Lower lobe of right lung (tissue), 2 donors: Measurements from ENCODE around the gene CDH15. TPM values are rescaled to one million over a fixed set of nuclear protein-coding genes. Genes with fewer than 3 reads are reported as not detected.
"Not testable (repeated sequence)": the region's sequence is repeated elsewhere in the genome, so short reads cannot be mapped to it uniquely, and the experiment has no call there.

Source experiments
- ATAC-seq, 2 donors: fragments of 200-7000 bp; cut with Tn5 transposase; one replicate each; pipeline ENCODE4 v1.9.1; 2020 to 2022; ENCODE audit warnings: mild to moderate bottlenecking in 2 of 2, moderate library complexity in 2 of 2
- DNase-seq: peaks from one replicate; pipeline ENCODE4 v3.0.0-alpha.2; 2020
- H3K27ac ChIP-seq: fragments of 200-600 bp; one replicate; pipeline ENCODE4 v1.8.0; 2022
- H3K27me3 ChIP-seq: fragments of 200-600 bp; one replicate; pipeline ENCODE4 v1.8.0; 2022; ENCODE audit warnings: low read depth
- H3K36me3 ChIP-seq: fragments of 200-600 bp; one replicate; pipeline ENCODE4 v1.8.0; 2022; ENCODE audit warnings: mild to moderate bottlenecking
- H3K4me1 ChIP-seq: fragments of 200-600 bp; one replicate; pipeline ENCODE4 v1.8.0; 2022
- H3K4me3 ChIP-seq: fragments of 200-600 bp; one replicate; pipeline ENCODE4 v1.8.0; 2022; ENCODE audit warnings: mild to moderate bottlenecking
- H3K9me3 ChIP-seq: fragments of 200-600 bp; one replicate; pipeline ENCODE4 v1.8.0; 2022
- CTCF ChIP-seq: fragments of 200-600 bp; IDR thresholded peaks from one replicate; pipeline ENCODE4 v1.8.0; 2022; ENCODE audit warnings: antibody characterized with exemption, mild to moderate bottlenecking
- intact Hi-C: fragments of 100-400 bp; cut with DNase I; formaldehyde crosslinking; loops from one replicate; pipeline ENCODE4 v1.11.0; 2022
- total RNA-seq: library from RNA; stranded (reverse); fragmentation: NEBNext Ultra II Directional; extraction: Animal tissue kit (Norgen Biotek cat#: 25700); gene quantifications from one replicate; pipeline ENCODE4 v1.2.1, GENCODE V29; 2021
- donor health status: DM: no; HTN: yes; CAD: no; lungs with severe emphysema.

Gene CDH15
- total RNA-seq, 1 donor from 2014 or later, result 0.50 TPM

DNA sequence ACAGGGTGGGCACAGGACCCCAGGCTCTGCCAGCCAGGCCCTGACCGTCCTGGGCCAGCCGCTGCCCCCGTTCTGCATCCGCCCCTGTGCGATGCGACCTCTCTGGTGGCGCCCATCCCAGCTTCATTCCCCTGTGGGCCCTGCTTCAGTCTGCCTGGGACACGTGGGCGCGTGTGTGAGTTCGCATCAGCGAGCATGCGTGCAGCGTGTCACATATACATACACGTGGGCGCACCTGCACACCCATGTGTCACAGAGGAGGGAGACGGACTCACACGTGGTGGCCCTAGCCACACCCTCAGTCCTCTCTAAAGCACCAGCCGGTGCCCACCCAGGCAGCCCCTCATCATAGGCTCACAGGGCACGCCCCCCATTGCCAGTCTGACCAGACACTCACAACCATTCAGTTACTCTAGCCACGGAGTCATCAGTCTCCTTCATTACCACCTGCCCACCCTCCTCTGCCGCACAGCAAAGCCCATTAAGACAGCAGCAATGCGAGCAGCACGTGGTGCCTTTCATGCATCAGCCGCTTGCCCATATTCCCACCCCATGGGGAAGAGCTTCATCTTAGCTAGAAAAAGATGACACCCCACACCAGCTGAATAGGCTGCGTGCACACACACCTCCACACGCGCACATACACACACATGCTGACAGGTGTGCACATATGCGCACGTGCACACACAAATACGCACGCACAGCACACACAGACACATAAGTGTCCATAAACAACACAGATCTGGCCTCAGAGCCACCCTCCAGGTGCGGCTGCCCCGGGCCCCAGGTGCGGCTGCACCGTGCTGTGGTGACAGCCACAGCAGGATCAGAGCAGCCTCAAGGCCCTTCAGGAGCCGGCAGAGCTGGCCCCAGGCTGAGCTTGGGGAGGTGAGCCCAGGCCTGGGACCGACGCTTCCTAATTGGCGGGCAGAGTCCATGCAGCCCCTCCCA, 9.5 kb upstream of the CDH15 start:
- Histone ChIP-seq H3K27ac (no peak overlapping the region), H3K36me3 (no peaks in the 10 kb centered on the region), H3K4me1 (peaks cover 4% of the 10 kb centered on the region), H3K4me3 (no peak overlapping the region), H3K27me3 (peaks cover 8% of the 10 kb centered on the region), H3K9me3 (no peaks in the 10 kb centered on the region)
- ATAC-seq, result no peak
- intact Hi-C loops, result no loop called here
- no peak for DNase-seq
- TF ChIP-seq CTCF, result no peak

DNA sequence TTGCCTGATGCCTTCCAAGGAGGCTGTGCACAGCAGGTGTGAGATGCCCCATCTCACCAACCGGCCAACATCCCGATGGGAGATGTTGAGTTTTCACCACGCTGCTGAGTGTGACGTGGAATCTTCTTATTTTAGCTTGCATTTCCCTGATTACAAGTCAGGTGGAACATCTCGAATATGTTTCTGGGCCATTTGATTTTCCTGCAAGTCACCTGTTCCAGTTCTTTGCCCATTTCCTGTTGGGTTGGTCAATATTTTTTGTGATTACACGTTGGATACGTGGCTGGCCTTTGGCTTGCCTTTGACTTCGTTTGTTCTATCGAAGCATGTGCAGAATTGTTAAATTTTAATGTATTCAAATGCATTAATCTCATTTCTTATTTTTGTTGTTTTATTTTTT, 8.3 kb upstream of the CDH15 start:
- Histone ChIP-seq H3K27me3 (peaks cover 17% of the 10 kb centered on the region), H3K27ac (no peak overlapping the region)

GRCh38 chr16:89164436-89164835, 7.1 kb upstream of the CDH15 start:
- DNase-seq, result no peak
- Histone ChIP-seq H3K27me3 (peaks cover 29% of the 10 kb centered on the region), H3K36me3 (no peaks in the 10 kb centered on the region), H3K4me1 (peaks cover 7% of the 10 kb centered on the region), H3K4me3 (no peak overlapping the region), H3K27ac (no peak overlapping the region), H3K9me3 (no peaks in the 10 kb centered on the region)
- no peak for TF ChIP-seq CTCF
- ATAC-seq, result no peak
- intact Hi-C loops, result no loop called here

More for the DNA sequence above, 8.3 kb upstream of the CDH15 start:
- intact Hi-C loops, result no loop called here
- no peak for TF ChIP-seq CTCF
- ATAC-seq (no peak), DNase-seq (no peak)
- Histone ChIP-seq H3K36me3 (no peaks in the 10 kb centered on the region), H3K4me3 (no peak overlapping the region), H3K9me3 (no peaks in the 10 kb centered on the region), H3K4me1 (peaks cover 7% of the 10 kb centered on the region)

DNA sequence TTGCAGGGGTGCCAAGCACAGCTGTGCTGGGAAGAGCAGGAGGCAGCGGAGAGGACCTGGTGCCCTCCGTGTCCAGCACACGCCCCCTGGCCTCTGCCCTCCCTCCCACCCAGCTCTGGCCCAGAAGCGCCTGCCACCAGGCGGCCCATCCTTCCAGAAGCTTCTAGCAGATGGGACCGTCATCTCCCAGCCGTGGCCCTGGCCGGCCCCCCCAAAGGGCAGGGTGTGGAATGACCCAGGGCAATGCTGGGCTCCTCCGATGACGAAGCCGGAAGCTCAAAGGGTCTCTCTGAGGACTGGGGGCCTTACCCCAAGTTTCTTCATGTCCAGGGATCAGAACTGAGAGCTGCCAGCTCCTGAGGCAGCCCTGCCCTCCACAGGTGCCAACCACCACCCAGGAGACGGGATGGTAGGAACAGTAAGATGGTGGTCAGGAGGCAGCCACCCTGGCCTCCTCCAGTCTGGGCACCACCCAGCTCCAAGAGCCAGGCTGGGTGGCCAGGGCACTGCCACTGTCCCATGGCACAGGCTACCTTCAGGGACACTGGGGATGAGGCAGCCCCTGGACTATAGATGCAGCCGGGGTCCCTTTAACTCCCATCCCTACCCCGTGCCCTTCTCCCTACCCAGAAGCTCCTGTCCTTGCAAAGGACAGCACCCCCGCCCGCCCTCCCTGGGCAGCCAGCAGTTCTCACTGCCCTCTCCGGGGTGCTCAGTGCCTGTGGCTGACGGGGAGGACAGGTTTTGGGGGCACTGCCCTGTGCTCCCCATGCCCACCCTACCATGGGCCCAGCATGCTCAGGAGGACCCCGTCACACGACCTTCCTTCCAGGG, 6.5 kb upstream of the CDH15 start:
- Histone ChIP-seq H3K36me3 (no peaks in the 10 kb centered on the region), H3K9me3 (no peaks in the 10 kb centered on the region), H3K27ac (no peak overlapping the region), H3K4me1 (peaks cover 7% of the 10 kb centered on the region), H3K27me3 (peaks cover 35% of the 10 kb centered on the region), H3K4me3 (no peak overlapping the region)
- intact Hi-C loops, result no loop called here
- DNase-seq (no peak), ATAC-seq (no peak)
- no peak for TF ChIP-seq CTCF

DNA sequence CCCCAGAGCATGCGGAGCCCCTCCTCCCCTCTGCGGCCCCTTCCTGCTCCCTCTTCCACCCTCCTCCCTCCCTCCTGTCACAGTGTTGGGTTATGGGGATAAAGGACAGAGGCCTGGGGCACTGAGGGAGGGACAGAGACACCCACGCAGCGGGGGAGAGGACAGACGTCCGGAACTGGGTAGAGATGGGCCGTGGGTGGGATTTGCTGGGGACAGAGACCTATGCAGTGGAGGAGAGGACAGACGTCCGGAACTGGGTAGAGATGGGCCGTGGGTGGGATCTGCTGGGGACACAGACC, 5.9 kb upstream of the CDH15 start:
- DNase-seq, H3K4me1 ChIP-seq, H3K9me3 ChIP-seq, H3K27ac ChIP-seq, H3K4me3 ChIP-seq, H3K36me3 ChIP-seq, ATAC-seq, intact Hi-C loops: not testable (repeated sequence)
- peaks cover 41% of the 10 kb centered on the region for H3K27me3 ChIP-seq
